Head of caudate nucleus (tissue), 42 donors: ENCODE results near the gene TSC22D3.
"Not testable (repeated sequence)": the region's sequence is repeated elsewhere in the genome, so short reads cannot be mapped to it uniquely, and the experiment has no call there.

Source experiments
- DNase-seq, 42 donors: peaks; one replicate each; pipeline versions ENCODE4 v3.0.0 to v3.0.0-alpha.2; 2020 to 2021; ENCODE audit warnings: mixed read lengths in 7 of 42
- intact Hi-C: fragments of 100-400 bp; cut with DNase I; formaldehyde crosslinking; loops from one replicate; pipeline ENCODE4 v1.15.0; 2022

The TSC22D3 gene

DNA sequence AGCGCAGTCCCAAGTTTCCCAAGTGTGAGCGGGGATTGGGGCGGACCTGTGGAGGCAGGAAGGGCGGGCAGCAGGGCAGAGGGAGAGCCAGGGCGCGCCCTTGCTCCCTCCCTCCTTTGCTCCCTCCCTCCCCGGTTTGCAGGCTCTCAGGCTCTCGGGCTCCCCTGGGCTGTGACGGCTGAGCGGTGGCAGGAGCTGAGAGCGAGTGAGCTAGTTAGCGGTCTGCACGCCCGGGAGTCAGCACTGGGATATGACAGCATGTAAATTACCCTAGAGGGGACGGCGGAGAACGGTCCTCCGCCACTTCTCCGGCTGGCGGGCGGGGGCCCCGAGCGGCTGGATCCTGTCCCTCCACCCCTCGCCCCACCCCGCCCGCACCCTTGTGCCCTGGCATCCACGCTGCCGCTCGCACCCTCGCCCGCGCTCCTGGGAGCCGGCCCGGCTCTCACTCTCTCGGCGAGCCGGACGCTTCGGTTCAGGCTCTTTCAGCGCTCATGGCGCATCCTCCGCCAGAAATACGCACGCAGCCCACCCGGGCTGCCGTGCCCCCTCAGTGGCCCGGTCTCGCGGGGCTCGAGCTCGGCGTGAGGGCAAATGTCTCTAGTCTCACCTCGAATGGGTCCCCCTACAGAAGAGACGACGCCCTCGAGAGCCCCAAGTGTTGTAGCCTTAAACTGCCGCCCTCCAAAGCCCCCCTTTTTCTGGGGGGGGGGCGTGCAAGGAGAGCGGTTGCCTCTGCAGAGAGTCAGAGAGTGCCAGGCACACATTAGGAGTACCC is at the start of gene TSC22D3:
TSC22D3 (minus strand) TSS at position 54 of the 778 bp plus-strand sequence. CDS start 368 bp downstream, outside the sequence.
- peak; percentile 48 to 89 (median 74) for DNase-seq
- intact Hi-C loops, result loop anchor here (5.0 to 10.0 kb wide), 3 partner anchors 51 to 121 kb away; no protein-coding TSS in a partner anchor

DNA sequence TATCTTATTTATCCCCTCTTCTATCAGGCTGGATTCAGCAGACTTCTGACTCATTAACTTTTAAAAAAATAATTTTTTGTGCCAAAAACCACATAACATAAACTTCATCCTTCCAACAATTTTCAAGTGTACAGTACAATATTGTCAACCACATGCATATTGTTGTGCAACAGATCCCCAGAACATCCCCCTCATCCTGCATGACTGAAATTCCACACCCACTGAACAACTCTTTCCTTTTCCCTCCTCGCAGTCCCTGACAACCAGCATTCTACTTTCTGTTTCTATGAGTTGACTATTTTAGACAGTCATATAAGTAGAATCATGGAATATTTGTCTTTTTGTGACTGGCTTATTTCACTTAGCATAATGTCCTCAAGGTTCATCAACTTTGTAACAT is 47.9 kb upstream of the TSC22D3 start:
- DNase-seq, result no peak
- intact Hi-C loops, result no loop called here

DNA sequence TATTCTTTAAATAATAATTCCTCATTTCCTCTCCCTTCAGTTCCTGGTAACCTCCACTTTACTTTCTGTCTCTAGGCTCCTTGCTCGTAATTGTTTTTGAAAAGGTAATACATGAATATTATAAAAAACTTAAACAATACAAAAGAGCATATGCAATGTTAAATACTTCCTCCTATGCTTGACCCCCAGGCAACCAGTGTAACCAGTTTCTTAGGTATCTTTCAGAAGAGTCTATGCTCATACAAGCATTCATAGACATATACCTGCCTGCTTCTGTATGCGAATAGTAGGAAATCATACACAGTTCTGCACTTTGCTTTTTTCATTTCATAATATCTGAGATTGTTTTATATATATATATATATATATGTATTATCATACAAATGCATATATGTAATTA is 47.5 kb upstream of the TSC22D3 start:
- no peak for DNase-seq
- intact Hi-C loops, result no loop called here

DNA sequence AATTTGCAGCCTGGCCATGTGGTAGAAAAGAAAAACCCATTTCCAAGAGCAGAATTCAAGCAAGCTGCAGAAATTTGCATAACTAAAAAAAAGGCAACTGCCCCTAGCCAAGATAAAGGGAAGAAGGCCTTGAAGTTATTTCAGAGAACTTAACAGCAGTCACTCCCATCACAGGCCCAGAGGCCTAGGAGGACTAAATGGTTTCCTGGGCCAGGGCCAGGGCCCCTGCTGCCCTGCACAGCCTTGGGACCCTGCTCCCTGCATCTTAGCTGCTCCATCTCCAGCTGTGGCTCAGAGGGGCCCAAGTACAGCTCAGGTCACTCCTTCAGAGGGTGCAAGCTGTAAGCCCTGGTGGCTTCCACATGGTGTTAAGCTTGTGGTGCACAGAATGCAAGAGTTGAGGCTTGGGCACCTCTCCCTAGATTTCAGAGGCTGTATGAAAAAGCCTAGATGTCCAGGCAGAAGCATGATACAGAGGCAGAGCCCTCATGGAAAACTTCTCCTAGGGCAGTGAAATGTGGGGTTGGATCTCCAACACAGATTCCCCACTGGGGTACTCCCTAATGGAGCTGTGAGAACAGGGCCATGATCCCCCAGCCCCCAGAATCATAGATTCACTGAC is 43.4 kb upstream of the TSC22D3 start:
- intact Hi-C loops, result no loop called here
- DNase-seq, result no peak

DNA sequence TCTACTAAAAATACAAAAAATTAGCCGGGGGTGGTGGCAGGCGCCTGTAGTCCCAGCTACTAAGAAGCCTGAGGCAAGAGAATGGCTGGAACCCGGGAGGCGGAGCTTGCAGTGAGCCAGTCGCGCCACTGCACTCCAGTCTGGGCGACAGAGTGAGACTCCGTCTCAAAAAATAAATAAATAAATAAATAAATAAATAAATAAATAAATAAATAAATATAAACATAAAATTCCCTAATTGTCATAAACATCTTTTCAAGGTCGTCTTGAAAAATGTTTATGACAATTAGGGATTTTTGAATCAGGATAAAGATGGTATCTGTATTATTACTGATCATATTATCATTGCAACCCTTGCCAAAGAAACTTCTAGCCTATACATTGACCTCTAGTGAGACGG is 34.5 kb upstream of the TSC22D3 start:
- DNase-seq, intact Hi-C loops: not testable (repeated sequence)

DNA sequence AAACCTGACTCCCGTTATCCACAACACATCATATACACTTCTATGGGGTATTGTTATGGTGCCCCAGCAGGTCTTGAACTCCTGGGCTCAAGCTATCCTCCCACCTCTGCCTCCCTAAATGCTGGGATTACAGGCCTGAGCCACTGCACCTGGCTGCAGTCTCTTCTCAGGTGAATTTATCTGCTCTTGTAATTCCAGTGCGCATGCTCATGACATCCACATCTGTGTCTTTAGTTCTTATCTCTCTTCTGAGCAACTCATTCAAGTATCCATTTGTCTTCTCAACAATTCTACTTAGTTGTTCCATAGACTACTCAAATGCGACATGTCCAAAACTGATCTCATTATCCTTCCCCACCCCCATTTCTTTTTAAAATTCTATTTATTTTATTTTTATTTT is 29.6 kb upstream of the TSC22D3 start:
- intact Hi-C loops, result no loop called here
- no peak for DNase-seq

DNA sequence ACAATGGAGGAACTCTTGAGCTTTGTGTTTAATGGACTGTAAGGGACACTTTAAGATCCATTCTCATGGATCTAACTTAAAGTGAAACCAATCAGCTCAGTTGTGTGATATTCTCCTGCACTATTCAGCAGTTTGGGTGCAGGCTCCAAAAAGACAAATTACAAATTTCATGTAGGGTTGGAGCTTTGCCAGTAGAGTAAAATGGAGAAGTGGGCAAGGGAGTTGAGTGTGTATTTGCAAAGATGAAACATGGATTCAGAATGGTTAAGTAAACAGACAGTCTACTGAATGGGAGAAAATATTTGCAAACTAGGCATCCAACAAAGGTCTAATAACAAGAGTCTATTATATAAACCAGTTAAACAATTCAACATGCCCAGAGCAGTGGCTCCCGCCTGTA is 28.8 kb upstream of the TSC22D3 start:
- intact Hi-C loops, result no loop called here
- no peak for DNase-seq

DNA sequence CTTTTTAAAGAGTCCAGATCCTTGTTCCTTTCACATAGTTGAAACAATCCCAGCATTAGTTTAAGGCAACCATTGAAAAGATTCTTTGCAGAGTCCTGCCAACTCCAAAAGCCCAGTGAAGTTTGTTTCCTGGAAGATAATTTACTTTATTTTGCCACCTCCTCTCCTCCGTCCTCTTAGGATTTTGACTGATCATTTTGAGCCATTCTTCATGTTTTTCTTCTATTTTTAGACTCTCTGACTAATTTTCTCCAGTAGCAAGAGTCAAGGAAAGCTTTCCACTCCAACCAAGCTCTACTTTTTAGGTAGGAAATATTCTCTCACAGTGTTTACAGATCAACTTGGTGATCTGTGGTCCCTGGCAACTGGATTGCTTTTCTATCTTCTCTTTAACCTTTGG is 12.2 kb upstream of the TSC22D3 start:
- DNase-seq, result no peak
- intact Hi-C loops, result no loop called here

DNA sequence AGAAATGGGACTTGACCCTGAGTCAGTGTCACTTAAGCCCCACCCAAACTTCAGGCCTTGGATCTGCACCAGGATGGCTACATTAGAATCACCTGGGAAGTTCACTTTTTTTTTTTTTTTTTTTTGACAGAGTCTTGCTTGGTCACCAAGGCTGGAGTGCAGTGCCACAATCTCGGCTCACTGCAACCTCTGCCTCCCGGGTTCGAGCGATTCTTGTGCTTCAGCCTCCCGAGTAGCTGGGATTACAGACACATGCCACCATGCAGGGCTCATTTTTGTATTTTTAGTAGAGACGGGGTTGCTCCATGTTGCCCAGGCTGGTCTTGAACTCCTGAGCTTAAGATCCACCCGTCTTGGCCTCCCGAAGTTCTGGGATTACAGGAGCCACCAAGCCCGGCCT is 4.9 kb upstream of the TSC22D3 start:
- no peak for DNase-seq
- intact Hi-C loops, result no loop called here

DNA sequence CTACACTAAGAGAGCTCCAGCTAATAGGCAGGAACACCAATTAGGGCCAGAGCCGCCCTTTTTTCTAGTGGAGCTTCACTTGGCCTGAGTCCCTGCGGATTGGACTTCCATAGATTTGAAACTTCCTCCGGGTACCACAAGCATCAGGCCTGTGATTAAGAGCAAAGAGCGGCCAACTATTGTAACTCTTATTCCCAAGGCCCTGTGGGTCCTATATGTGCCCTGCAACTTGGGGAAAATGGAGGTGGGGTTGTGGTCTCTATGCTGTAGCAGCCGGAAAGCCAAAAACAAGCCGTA is 1.9 kb upstream of the TSC22D3 start, which contains the start of gene NCBP2L:
NCBP2L (plus strand) TSS at position 198 of the 297 bp plus-strand sequence. CDS start 16,488 bp downstream, outside the sequence.
- no peak for DNase-seq

DNA sequence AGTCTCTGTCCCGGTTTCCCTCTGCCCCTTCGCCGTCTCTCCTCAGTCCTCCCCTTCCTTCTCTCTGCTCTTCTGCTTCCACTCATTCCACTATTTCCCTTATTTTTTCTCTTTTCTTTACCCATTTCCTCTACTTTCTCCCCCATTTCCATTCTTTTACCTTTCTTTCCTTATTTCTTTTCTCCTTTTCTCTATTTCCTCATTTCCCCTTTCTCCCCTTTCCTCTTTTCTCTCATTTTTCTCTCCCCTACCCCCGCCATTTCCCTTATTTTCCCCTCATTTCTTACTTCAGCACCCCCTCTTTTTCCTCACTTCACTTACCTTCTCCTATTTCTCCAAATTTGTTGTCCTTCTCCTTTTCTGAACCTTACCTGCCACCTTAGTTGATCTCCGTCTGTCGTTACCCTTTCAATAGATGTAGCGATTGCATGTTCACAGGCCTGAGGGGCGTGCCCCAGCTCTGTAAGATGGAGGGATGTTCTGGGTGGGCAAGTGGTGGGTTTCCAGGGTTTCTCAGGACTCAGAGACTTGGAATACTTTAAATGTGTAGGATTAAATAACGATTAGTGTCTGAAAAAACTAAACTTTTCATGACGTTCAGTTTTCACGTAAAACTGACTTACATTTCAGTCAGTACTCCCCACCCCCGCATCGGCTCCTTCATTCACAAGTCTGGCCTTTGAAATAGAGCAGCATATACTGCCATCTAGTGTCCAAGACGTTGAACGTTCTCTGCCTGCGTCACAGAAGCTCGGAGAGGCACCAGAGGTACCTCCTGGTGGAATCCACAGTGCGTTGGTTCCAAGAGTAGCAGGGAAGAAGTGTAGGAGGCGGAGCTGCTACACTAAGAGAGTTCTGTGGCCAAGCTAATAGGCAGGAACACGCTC is 1.3 kb upstream of the TSC22D3 start:
- intact Hi-C loops, result loop anchor here (5.0 to 10.0 kb wide), 3 partner anchors 52 to 122 kb away; no protein-coding TSS in a partner anchor

More for the DNA sequence above, 1.9 kb upstream of the TSC22D3 start, which contains the start of gene NCBP2L:
- intact Hi-C loops, result loop anchor here (5.0 to 10.0 kb wide), 3 partner anchors 53 to 123 kb away; no protein-coding TSS in a partner anchor

DNA sequence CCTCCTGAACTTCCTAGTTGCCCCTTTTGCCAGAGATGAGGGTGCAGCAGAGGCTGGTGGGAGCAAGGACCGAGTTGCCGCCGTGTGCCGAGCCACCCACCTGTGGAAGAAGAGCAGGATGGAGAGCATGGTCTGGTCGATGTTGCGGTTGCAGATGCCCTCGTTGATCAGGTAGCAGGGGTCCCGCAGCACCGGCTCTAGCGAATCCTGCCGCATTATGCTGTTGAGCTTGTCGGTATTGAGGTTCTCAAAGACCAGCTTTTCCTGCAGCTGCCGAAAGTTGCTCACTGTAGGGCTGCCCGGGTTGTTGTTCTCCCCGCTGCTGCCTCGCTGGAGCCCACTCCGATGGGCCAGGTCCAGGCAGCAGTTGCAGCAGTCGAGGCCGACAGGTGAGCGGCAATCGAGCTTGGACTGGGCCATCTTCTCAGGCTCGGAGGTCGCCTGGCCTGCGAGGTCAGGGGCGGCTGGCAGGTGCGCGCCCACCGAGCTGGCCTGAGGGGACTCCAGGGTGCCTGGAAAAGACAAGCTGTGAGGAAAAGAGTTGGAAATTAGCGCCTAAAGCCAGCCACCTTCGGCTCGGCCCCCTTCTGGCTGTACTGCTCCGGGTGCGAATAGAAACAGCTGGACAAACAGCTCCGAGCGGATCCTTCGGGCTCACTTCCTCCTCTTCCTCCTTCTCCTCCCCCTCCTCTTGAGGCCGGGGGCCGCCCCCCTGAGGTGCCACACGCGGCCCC is 420 bp downstream of the TSC22D3 start:
- intact Hi-C loops, result loop anchor here (5.0 to 10.0 kb wide), 3 partner anchors 50 to 120 kb away; no protein-coding TSS in a partner anchor
- DNase-seq, result peak in 3 of 42 donors; percentile 27 to 35 (median 31)

More for the DNA sequence above, 1.3 kb upstream of the TSC22D3 start:
- peak; percentile 59 to 93 (median 82) for DNase-seq

DNA sequence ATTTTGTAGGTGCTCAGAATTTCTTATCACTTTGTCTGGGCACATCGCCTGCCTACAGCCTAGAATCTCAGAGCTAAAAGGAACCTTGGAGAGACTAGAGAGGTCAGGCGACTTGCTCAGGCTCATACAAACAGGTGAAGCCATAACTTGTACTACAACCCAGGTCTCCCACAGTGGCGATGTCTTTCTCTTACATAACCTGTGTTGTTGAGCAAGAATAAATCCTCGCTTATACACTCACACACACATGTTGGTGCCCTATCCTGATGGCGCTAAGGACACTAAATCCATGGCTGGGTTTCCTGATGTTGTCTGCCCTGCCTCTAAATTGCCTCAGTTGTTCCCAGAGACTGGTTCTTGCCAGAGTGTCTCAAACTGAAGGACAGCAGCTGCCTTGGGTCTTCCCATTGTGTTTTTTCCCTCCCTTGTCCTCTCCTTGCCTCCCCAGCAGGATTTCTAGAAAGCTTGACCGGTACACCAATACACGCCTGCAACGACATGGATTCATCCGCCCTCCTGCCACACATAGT is 1.6 kb downstream of the TSC22D3 start:
- DNase-seq, result no peak
- intact Hi-C loops, result loop anchor here (10.0 kb wide), 2 partner anchors 49 to 119 kb away; no protein-coding TSS in a partner anchor

DNA sequence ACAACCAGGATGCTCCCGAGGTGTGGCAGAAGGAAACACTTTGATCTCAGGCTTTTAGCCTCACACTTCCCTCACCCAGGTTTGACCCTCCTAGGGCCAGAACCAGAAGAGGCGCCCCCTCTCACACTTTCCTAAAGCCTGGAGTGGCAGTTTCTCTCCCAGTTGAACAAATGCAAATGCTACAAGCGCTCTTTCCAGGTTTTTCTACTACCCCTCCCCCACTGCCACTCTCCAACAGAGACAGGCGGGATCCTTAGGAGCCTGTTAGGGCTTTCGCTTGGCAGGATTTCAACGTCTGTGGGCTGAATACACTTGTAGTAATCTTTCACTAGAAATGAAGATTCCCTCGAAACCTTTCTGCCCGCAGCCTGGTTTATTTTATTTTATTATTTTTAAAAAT is 2.4 kb downstream of the TSC22D3 start:
- intact Hi-C loops, result loop anchor here (10.0 kb wide), 2 partner anchors 48 to 118 kb away; no protein-coding TSS in a partner anchor
- peak in 13 of 42 donors; percentile 18 to 69 (median 42) for DNase-seq

DNA sequence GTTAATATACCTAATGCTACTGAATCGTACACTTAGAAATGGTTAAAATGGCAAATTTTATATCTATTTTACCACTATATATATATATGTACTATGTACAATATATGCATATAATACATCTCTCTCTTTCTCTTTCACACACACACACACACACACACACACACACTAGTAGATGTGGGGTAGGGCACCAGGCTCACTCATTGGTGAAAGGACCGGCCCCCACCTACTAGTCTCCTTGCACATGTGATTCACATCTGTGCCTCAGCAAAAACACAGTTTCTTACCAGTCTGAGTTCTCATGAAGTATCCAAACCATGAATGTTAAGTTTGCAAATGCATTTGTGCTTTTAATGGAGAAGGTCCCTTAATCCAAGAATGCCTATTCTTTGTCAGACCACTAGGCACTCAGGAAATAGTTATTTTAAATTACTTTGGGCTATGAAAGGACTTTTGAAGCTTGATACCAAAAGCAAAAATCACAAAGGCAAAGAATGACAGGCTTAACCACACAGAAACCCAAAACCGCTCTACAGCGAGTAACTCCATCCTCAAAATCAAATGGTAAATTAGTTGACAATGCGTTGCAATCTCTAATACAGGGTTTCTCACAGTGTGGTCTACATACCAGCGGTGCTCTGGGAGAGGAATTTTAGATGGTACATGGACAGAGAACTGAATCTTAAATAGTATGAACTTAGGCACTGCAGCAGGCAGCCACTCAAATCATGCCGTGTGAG is 5.8 kb downstream of the TSC22D3 start:
- intact Hi-C loops, result loop anchor here (10.0 kb wide), 2 partner anchors 45 to 115 kb away; no protein-coding TSS in a partner anchor
- no peak for DNase-seq

DNA sequence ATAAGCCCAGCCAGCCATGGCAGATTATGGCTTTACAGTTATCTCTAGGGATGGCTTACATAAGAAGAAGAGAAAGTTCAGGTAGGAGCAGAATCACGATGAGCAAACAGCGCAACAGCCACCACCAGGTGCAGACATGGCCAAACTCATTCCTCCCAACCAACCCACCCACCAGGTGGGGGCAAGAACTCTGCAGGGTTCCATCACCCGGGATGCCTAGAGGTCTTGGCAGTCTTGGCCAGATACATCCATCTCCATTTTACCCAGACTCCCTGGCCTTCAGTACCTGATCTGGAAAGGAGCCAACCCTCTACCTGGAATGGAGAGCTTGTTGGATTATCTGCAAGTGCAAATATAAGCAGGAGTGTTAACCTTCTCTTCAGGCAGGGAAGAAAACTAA is 7.5 kb downstream of the TSC22D3 start:
- DNase-seq, result no peak
- intact Hi-C loops, result no loop called here

DNA sequence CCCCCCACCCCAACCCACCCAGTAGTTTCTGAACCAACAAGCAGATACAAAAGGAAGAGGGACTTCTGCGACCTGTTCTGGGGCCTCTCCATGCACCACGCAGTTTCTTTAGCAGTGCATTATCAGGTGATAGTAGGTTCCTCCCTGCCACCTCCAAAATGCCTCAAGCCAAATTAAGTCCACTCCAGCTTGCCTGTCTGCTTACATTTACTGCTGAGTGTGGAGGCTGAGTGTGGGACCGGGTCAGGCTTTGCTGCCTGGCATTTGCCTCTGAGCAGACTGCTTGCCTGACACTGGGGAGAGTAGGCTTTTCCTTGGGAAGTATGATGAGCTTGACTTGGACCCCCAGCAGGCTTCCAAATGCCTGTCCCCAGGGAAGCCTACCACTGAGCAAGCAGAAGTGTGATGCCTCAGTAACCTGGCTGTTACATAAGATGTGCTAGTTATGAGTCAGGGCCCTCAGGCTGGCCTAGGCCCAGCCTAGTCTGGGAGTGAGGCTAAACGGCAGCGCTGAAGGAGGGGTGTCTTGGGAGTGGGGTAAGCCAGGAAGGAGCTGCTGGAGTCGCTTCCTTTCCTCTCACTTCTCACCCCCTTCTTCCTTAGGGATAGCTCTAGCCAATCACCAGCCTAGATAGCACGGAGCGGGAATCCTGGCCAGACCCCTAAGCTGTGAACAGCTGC is 9.0 kb downstream of the TSC22D3 start:
- no peak for DNase-seq
- intact Hi-C loops, result no loop called here
